Measurements from ENCODE around the gene TTC33.

- TF ChIP-seq TAF1 (IDR thresholded peaks at IDR 0.05; ENCODE audit: low read depth) = no peak
- no peak for TF ChIP-seq CREB1 (IDR thresholded peaks at IDR 0.05; ENCODE audit: low read depth)
- TF ChIP-seq EP300 (IDR thresholded peaks at IDR 0.05; ENCODE audit: borderline replicate concordance) = no peak
- no peak for TF ChIP-seq RAD21 (IDR thresholded peaks at IDR 0.05; ENCODE audit: low read depth)
- no peak for TF ChIP-seq USF1 (IDR thresholded peaks at IDR 0.05)
- TF ChIP-seq REST (IDR thresholded peaks at IDR 0.05; ENCODE audit: low read depth) = no peak
- TF ChIP-seq YY1 (IDR thresholded peaks at IDR 0.05; ENCODE audit: low read depth) = no peak
- TF ChIP-seq MAX (IDR thresholded peaks at IDR 0.05) = no peak
- no peak for TF ChIP-seq ZBTB7A (IDR thresholded peaks at IDR 0.05; ENCODE audit: low read depth)
- no peak for TF ChIP-seq CEBPB (IDR thresholded peaks at IDR 0.05)
- no peak for TF ChIP-seq FOXM1 (IDR thresholded peaks at IDR 0.05; ENCODE audit: borderline replicate concordance, low read depth)
- TF ChIP-seq EGR1 (IDR thresholded peaks at IDR 0.05) = no peak
- no peak for TF ChIP-seq NFIC (IDR thresholded peaks at IDR 0.05)
These were observed 240.8 kb downstream of the TTC33 start for GRCh38 chr5:40514976-40515375.
